GM06990 (cell line): ENCODE measurements around the gene SAA4.
"Not testable (repeated sequence)": the region's sequence is repeated elsewhere in the genome, so short reads cannot be mapped to it uniquely, and the experiment has no call there.

Source experiments
- DNase-seq: peaks from one replicate; pipeline ENCODE4 v3.0.0-alpha.2; 2011; ENCODE audit not compliant: insufficient read length; ENCODE audit errors: extremely low read depth
- H3K27me3 ChIP-seq: replicated peaks from 2 replicates; pipeline ENCODE4 v1.6.0; 2011; ENCODE audit warnings: low read length; ENCODE audit not compliant: control insufficient read depth, insufficient read depth
- H3K36me3 ChIP-seq: 2 replicates; pipeline ENCODE4 v1.5.1; 2011; ENCODE audit warnings: low read length; ENCODE audit not compliant: control insufficient read depth, insufficient read depth
- H3K4me3 ChIP-seq: replicated peaks from 2 replicates; pipeline ENCODE4 v1.5.1; 2011; ENCODE audit warnings: low read depth, mild to moderate bottlenecking, control low read depth, low read length
- CTCF ChIP-seq: IDR thresholded peaks from 2 replicates; pipeline ENCODE4 v1.5.1; 2011; ENCODE audit warnings: low read length, control low read depth, mild to moderate bottlenecking, inconsistent platforms; ENCODE audit not compliant: insufficient read depth, poor library complexity, severe bottlenecking

SAA4 gene

GRCh38 chr11:18204771-18205170 is 31.8 kb downstream of the SAA4 start:
- no peak for TF ChIP-seq CTCF

GRCh38 chr11:18204220-18204619 is 32.4 kb downstream of the SAA4 start:
- Histone ChIP-seq H3K36me3 (no peaks in the 10 kb centered on the region), H3K4me3 (no peak overlapping the region), H3K27me3 (no peaks in the 10 kb centered on the region)
- DNase-seq: no peak
- TF ChIP-seq CTCF: no peak

More at GRCh38 chr11:18204771-18205170, 31.8 kb downstream of the SAA4 start:
- Histone ChIP-seq H3K36me3 (no peaks in the 10 kb centered on the region), H3K27me3 (no peaks in the 10 kb centered on the region), H3K4me3 (no peak overlapping the region)
- no peak for DNase-seq

- DNase-seq: no peak
- Histone ChIP-seq H3K27me3 (no peaks in the 10 kb centered on the region), H3K4me3 (no peak overlapping the region), H3K36me3 (no peaks in the 10 kb centered on the region)
- TF ChIP-seq CTCF: peak; percentile 67
Measured at GRCh38 chr11:18203723-18204122, 32.9 kb downstream of the SAA4 start.

GRCh38 chr11:18197738-18198137 is 38.9 kb downstream of the SAA4 start:
- not testable (repeated sequence) for H3K4me3 ChIP-seq, H3K27me3 ChIP-seq, DNase-seq, H3K36me3 ChIP-seq

GRCh38 chr11:18196532-18196931 is 40.1 kb downstream of the SAA4 start:
- no peaks in the 10 kb centered on the region for H3K36me3 ChIP-seq
- DNase-seq: no peak
- no peaks in the 10 kb centered on the region for H3K27me3 ChIP-seq
- H3K4me3 ChIP-seq: no peak overlapping the region
- no peak for TF ChIP-seq CTCF

- Histone ChIP-seq H3K4me3 (no peak overlapping the region), H3K27me3 (no peaks in the 10 kb centered on the region), H3K36me3 (no peaks in the 10 kb centered on the region)
- TF ChIP-seq CTCF: no peak
- no peak for DNase-seq
Measured at GRCh38 chr11:18193010-18193409, 43.6 kb downstream of the SAA4 start.
